Naive B cell (primary cell): ENCODE measurements around the gene TNFRSF13B. TPM values are rescaled to one million over a fixed set of nuclear protein-coding genes. Genes with fewer than 3 reads are reported as not detected.

ENCODE experiments used
- ATAC-seq, 2 donors: fragments of 150-1000 bp; cut with Tn5 transposase; 2 replicates each; pipeline ENCODE4 v1.10.0; 2021; ENCODE audit warnings: low read depth in 2 of 2, mild to moderate bottlenecking in 2 of 2, moderate library complexity in 2 of 2
- DNase-seq: peaks from one replicate; pipeline ENCODE4 v3.0.0; 2022
- H3K27ac Mint-ChIP-seq, 6 donors: one replicate each; pipeline ENCODE4 v1.8.0; 2020 to 2022; ENCODE audit warnings: mild to moderate bottlenecking in 6 of 6, mixed read lengths in 6 of 6, moderate library complexity in 5 of 6, inconsistent platforms in 2 of 6
- H3K27me3 Mint-ChIP-seq, 3 donors: one replicate each; pipeline ENCODE4 v1.8.0; 2021 to 2022; ENCODE audit warnings: mixed read lengths in 3 of 3, mild to moderate bottlenecking in 1 of 3
- H3K36me3 Mint-ChIP-seq, 2 donors: one replicate each; pipeline ENCODE4 v1.8.0; 2020 to 2022; ENCODE audit warnings: mixed read lengths in 2 of 2, inconsistent platforms in 1 of 2, mild to moderate bottlenecking in 1 of 2
- H3K4me1 Mint-ChIP-seq, 3 donors: one replicate each; pipeline ENCODE4 v1.8.0; 2020 to 2022; ENCODE audit warnings: mixed read lengths in 3 of 3, inconsistent platforms in 1 of 3, mild to moderate bottlenecking in 1 of 3, moderate library complexity in 1 of 3
- H3K4me3 Mint-ChIP-seq, 8 donors: one replicate each; pipeline ENCODE4 v1.8.0; 2020 to 2022; ENCODE audit warnings: mild to moderate bottlenecking in 8 of 8, mixed read lengths in 8 of 8, moderate library complexity in 8 of 8, inconsistent platforms in 2 of 8
- H3K9me3 Mint-ChIP-seq, 7 donors: one replicate each; pipeline ENCODE4 v1.8.0; 2020 to 2022; ENCODE audit warnings: mixed read lengths in 7 of 7, mild to moderate bottlenecking in 5 of 7, inconsistent platforms in 2 of 7, moderate library complexity in 1 of 7
- polyA plus RNA-seq, 6 donors: library from polyadenylated mRNA; unstranded; fragments of 300-500 nt; fragmentation: Illumina TruSeq; gene quantifications; one replicate each; pipeline ENCODE4 v1.2.3, GENCODE V29; 2021; ENCODE audit warnings: low read depth in 6 of 6

TNFRSF13B gene
- polyA plus RNA-seq, 6 donors from 2014 or later: 4.0 to 17.5 (median 13.3) TPM

DNA sequence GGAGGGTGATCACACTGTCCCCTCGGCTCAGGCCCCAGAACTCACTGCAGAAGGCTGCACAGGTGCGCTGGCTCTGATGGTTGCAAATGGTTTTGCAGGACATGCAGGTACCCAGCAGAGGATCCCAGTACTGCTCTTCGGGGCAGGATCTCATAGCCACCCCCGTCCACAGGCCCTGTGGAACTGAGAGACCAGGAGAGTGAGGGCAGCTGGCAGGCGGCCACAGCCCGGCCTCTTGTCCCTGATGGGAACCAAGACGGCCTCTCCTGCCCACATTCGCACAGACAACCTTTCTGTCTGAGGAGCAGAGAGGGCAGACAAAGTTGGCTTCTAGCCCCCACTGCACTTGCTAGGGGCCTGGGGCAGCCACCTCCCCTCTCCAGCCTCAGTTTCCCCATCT is 19.5 kb downstream of the TNFRSF13B start:
- ATAC-seq: no peak

DNA sequence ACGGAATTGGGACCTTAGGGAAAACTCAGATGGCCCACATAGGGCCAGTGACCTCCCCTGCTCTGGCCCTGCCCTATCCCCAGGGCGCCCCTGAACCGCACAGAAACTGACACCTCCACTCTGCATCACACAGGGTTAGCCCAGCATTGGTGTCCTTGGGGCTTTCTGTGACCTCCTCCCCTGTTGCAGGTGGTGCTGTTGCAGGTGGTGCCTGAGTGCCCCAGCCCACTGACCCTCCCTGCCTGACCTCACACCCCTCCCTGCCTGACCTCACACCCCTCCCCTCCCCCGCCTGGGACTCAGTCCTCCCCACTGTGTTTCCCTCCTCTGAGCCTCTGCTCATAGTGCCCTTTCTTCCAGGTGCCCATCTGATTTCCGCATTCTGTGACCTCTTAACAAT is 21.4 kb downstream of the TNFRSF13B start:
- no peak for DNase-seq
- peaks cover 15 to 43% of the 10 kb centered on the region in 2 donors for H3K36me3 Mint-ChIP-seq
- peaks cover 50 to 61% (median 55%) of the 10 kb centered on the region in 3 donors for H3K4me1 Mint-ChIP-seq
- H3K4me3 Mint-ChIP-seq: no peak overlapping the region
- ATAC-seq: no peak
- peaks cover 0 to 14% (median 10%) of the 10 kb centered on the region in 7 donors for H3K9me3 Mint-ChIP-seq
- H3K27ac Mint-ChIP-seq: peak overlapping the region in 3 of 6 donors; percentile 38 to 89 (median 80)
- H3K27me3 Mint-ChIP-seq: peaks cover 0 to 9% (median 0%) of the 10 kb centered on the region in 3 donors

More for the DNA sequence above, 19.5 kb downstream of the TNFRSF13B start:
- no peak for DNase-seq
- H3K27me3 Mint-ChIP-seq: peaks cover 0 to 9% (median 0%) of the 10 kb centered on the region in 3 donors
- H3K4me1 Mint-ChIP-seq: peaks cover 44 to 58% (median 49%) of the 10 kb centered on the region in 3 donors
- H3K27ac Mint-ChIP-seq: peak overlapping the region in 1 of 6 donors; percentile 66
- peaks cover 17 to 56% of the 10 kb centered on the region in 2 donors for H3K36me3 Mint-ChIP-seq
- peaks cover 2 to 17% (median 14%) of the 10 kb centered on the region in 7 donors for H3K9me3 Mint-ChIP-seq
- H3K4me3 Mint-ChIP-seq: no peak overlapping the region

DNA sequence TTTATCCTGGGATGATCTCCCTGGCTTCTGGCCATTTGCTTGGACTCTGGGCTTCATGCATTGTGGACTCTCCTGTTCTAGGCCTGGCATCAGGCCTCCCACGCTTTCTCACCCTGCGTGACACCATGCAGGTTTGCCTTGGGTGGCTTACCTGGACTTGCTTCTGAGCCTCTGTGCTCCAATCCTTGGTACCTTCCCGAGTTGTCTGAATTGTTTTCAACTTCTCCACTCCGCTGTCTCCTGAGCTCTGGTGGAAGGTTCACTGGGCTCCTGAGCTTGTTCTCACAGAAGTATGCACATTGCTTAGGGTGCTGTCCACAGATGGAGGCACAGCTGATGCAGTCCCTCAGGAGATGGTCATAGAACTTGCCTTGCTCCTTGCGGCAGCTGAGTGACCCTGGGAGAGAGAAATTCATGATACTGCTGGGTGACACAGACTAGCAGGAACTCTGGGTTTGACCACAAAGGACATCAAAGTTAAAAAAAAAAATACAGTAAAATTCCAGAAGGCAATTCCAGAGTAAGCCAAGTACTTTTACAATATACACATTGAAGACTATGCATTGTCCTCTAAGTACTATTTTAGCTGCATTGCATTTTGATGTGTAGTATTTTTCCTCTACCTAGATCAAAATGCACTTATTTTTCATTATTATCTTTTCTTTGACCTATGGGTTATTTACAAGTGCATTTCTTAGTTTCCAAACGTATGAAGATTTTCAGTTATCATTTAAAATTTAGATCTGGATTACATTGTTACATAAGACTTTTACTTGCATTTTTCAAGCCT is 23.1 kb downstream of the TNFRSF13B start:
- H3K4me1 Mint-ChIP-seq: peaks cover 53 to 59% (median 56%) of the 10 kb centered on the region in 3 donors
- peaks cover 0 to 11% (median 8%) of the 10 kb centered on the region in 7 donors for H3K9me3 Mint-ChIP-seq

DNA sequence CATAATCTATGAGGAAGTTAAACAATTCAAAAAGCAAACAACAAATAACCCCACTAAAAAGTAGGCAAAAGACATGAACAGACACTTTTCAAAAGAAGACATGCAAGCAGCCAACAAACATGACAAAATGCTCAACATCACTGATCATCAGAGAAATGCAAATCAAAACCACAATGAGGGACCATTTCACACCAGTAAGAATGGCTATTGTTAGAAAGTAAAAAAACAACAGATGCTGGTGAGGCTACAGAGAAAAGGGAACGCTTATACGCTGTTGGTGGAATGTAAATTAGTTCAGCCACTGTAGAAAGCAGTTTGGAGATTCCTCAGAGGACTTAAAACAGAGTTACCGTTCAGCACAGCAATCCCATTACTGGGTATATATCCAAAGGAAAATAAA is 24.4 kb downstream of the TNFRSF13B start:
- Mint-ChIP-seq H3K4me3 (peak overlapping the region in 7 of 8 donors; percentile 6 to 64 (median 50)), H3K27me3 (no peaks in the 10 kb centered on the region), H3K36me3 (peaks cover 10 to 24% of the 10 kb centered on the region in 2 donors), H3K27ac (peak overlapping the region in 5 of 6 donors; percentile 34 to 86 (median 64)), H3K4me1 (peaks cover 51 to 54% (median 52%) of the 10 kb centered on the region in 3 donors), H3K9me3 (peaks cover 0 to 11% (median 8%) of the 10 kb centered on the region in 7 donors)
- DNase-seq (peak; percentile 42), ATAC-seq (peak; percentile 52 to 56)

More for the DNA sequence above, 23.1 kb downstream of the TNFRSF13B start:
- ATAC-seq (no peak), DNase-seq (no peak)
- Mint-ChIP-seq H3K4me3 (peak overlapping the region in 5 of 8 donors; percentile 10 to 41 (median 16)), H3K27me3 (peaks cover 0 to 9% (median 0%) of the 10 kb centered on the region in 3 donors), H3K27ac (peak overlapping the region; percentile 26 to 78 (median 73)), H3K36me3 (peaks cover 10 to 35% of the 10 kb centered on the region in 2 donors)

DNA sequence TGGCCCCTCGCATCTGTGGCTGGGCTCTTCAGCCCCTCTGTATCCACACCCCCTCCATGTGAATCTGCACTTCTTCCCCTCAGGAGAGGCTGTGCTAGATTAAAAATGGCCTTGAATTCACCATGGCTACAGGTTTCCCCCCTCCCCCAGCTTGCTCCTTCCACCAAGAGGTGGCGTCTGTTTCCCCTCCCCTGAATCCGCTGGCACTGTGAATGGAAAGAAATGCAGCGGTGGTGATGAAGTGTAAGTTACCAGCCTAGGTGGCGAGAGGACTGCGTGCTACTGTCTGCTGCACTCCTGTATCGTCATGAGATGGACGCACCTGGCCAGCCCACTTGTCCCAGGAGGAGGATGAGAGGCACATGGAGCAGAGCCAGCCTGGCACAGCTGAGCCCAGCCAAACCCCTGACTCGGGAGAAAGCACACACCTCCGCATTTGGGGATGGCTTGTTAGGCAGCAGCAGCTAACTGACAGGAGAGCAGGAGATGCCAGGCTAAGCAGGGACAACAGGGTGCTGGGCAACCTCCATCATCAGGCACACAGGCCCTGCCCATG is 26.2 kb downstream of the TNFRSF13B start:
- no peak for DNase-seq
- peak overlapping the region in 3 of 6 donors; percentile 50 to 94 (median 61) for H3K27ac Mint-ChIP-seq
- no peaks in the 10 kb centered on the region for H3K27me3 Mint-ChIP-seq
- peaks cover 42 to 48% (median 47%) of the 10 kb centered on the region in 3 donors for H3K4me1 Mint-ChIP-seq
- ATAC-seq: no peak
- peak overlapping the region in 4 of 8 donors; percentile 44 to 60 (median 51) for H3K4me3 Mint-ChIP-seq
- H3K9me3 Mint-ChIP-seq: peaks cover 0 to 11% (median 8%) of the 10 kb centered on the region in 7 donors
- H3K36me3 Mint-ChIP-seq: peaks cover 10 to 20% of the 10 kb centered on the region in 2 donors

DNA sequence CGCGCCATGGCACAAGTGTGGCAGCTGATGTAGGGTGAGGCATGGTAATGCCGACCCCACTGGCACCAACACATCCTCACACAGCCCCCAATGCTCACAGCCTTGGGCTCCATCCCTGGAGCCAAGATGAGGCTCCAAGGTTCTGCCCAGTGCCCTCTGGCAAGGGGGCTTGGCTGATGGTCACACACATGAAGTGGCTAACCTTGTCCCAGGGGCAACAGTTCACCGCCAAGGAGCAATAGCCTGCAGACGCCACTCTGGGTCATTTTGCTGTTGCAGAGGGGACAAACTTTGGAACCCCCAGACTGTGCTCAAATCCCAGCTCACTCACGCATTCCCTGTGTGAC is 26.8 kb downstream of the TNFRSF13B start:
- H3K4me3 Mint-ChIP-seq: peak overlapping the region in 1 of 8 donors; percentile 47
- ATAC-seq (no peak), DNase-seq (no peak)
- peak overlapping the region in 2 of 6 donors; percentile 71 to 82 for H3K27ac Mint-ChIP-seq
- H3K9me3 Mint-ChIP-seq: peaks cover 0 to 11% (median 8%) of the 10 kb centered on the region in 7 donors
- no peaks in the 10 kb centered on the region for H3K27me3 Mint-ChIP-seq
- peaks cover 41 to 46% (median 44%) of the 10 kb centered on the region in 3 donors for H3K4me1 Mint-ChIP-seq
- H3K36me3 Mint-ChIP-seq: peaks cover 10 to 16% of the 10 kb centered on the region in 2 donors

DNA sequence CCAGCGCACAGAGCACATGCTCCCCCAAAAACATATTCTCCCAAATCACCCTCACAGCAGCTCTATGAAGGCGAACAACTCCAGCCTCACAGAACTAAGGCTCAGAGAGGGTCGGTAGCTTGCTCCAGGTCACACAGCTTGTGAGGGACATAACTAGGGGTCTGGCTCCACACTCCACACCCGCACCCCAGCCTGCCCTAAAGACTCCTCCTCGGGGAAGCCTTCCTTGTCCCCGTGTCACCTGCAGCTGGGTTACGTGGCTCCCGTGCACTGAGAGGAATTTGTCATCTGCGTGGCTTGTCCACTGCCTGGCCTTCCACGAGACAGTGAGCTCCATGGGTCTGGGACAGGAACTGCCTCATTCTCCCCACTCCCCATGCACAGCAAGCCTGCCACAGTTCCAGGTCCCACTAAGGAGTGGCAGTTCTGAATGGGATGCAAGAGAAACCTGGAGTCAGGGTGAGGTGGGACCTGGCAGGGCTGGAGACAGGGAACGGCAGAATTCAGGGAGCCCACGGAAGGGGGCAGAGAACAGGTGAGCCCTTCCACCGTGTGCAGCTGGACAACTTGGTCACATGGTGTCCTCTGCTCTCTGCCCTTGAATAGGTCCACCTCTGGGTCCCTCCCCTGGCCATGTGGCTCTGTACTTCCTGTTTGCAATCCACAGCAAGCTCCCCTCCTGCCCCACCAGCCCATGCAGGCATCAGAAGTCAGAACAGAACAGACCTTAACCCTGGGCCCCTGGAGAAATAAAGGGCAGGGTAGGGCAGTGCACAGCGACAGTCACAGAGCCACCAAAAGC is 27.4 kb downstream of the TNFRSF13B start:
- Mint-ChIP-seq H3K36me3 (peaks cover 10 to 16% of the 10 kb centered on the region in 2 donors), H3K4me1 (peaks cover 41 to 46% (median 44%) of the 10 kb centered on the region in 3 donors), H3K27me3 (no peaks in the 10 kb centered on the region), H3K4me3 (peak overlapping the region in 1 of 8 donors; percentile 47), H3K9me3 (peaks cover 0 to 11% (median 8%) of the 10 kb centered on the region in 7 donors), H3K27ac (peak overlapping the region in 2 of 6 donors; percentile 56 to 71)
- no peak for ATAC-seq
- no peak for DNase-seq

DNA sequence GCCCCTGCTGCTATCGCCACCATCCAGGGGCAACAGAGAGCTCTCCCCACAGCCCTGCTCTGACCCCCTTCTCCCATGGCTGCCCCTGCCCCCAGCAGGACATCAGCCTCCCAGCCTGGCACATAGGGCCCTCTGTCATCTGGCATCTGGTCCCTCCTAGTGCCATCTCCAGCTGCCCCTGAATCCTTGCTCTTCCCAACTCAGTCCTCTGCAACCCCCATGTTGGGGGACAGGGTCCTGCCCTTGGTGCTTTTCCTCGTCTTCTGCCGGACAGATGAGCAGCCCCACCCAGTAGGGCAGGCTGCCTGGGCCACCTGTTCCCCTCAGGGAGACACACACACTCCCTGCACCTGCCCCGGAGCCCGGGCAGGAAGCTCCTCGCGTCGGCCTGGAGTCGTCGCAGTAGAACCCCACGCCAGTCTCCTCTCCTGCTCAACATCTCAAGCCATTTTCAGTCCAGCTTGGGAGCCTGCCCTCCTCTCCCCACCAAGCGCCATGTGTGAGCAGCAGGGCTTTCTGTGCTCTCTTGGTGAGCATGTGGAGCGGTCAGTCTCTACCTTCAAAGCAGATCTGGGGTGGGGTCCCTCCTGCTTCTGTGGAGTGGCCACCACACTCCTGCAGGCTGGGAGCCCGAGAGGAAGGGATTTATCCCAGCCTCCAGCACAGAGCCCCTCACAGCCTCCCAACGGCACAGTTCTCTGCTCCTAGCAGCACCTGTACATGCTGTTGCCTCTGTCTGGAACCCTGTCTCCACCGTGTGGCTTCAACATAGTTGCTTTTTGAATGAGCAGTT is 28.2 kb downstream of the TNFRSF13B start:
- Mint-ChIP-seq H3K9me3 (peaks cover 0 to 5% (median 3%) of the 10 kb centered on the region in 7 donors), H3K4me1 (peaks cover 44 to 50% (median 45%) of the 10 kb centered on the region in 3 donors), H3K27ac (peak overlapping the region in 2 of 6 donors; percentile 71 to 86), H3K4me3 (peak overlapping the region in 2 of 8 donors; percentile 27 to 40), H3K27me3 (no peaks in the 10 kb centered on the region), H3K36me3 (peaks cover 3 to 13% of the 10 kb centered on the region in 2 donors)
- ATAC-seq: no peak
- no peak for DNase-seq

DNA sequence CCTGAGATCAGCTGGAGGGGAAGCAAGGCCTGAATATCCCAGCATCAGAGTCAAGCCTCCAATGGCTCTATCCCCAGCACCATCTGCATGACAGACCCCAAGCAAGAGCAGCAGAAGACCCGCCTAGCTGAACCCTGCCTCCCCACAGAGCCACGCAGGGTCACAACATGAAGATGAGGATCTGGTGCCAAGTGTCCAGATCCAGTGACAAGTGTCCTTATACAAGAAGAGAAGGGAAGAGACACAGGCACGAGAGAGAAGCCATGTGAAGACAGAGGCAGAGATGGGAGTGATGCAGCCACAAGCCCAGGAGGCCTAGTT is 28.9 kb downstream of the TNFRSF13B start:
- peaks cover 37 to 44% (median 43%) of the 10 kb centered on the region in 3 donors for H3K4me1 Mint-ChIP-seq
- DNase-seq (no peak), ATAC-seq (no peak)
- H3K36me3 Mint-ChIP-seq: peaks cover 0 to 6% of the 10 kb centered on the region in 2 donors
- no peaks in the 10 kb centered on the region for H3K27me3 Mint-ChIP-seq
- peaks cover 0 to 2% (median 0%) of the 10 kb centered on the region in 7 donors for H3K9me3 Mint-ChIP-seq
- H3K27ac Mint-ChIP-seq: peak overlapping the region in 3 of 6 donors; percentile 26 to 71 (median 66)
- H3K4me3 Mint-ChIP-seq: no peak overlapping the region

DNA sequence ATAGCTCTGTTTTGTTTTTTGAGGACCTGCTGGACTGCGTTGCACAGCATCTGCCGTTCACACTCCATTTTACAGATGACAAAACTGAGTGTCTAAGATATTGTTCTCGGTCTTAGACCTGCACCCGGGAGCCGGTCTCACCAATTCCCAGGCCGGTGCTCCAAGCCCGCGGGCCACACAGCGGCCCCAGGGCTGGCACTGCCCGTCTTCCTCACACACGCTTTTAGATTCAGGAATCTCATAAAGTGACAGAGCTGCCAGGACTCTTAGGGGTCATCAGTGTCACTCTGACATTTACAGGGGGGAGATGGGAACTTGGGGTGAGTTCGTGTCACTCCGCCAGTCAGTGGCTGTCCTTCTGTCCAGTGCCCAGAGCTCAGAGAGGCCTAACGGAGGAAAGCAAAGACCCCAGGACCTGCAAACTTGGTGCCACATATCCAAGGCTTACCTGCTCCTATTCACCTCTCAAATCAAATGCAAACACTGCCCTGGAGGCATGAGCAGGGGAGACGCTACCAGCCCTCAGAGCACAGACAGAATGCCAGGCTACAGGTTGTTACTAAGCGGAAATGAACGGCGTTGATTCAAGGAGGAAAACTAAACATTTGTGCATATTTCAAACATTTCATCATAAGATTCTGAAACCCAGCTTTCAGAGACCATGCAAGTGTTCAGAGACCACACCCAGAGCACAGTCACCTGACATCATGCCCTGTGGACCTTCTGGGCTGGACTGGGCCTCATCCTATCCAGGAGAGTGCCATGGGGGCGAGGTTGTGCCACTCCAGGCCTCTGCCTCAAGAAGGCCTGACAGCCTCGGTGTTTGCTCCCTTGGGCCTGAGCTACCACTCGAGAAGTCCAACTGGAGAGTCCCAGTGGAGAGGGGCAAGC is 29.5 kb downstream of the TNFRSF13B start:
- Mint-ChIP-seq H3K4me3 (no peak overlapping the region), H3K27ac (peak overlapping the region in 4 of 6 donors; percentile 60 to 71 (median 64)), H3K27me3 (no peaks in the 10 kb centered on the region), H3K4me1 (peaks cover 31 to 38% (median 37%) of the 10 kb centered on the region in 3 donors), H3K36me3 (no peaks in the 10 kb centered on the region), H3K9me3 (peaks cover 0 to 1% (median 0%) of the 10 kb centered on the region in 7 donors)
- DNase-seq (no peak), ATAC-seq (no peak)

DNA sequence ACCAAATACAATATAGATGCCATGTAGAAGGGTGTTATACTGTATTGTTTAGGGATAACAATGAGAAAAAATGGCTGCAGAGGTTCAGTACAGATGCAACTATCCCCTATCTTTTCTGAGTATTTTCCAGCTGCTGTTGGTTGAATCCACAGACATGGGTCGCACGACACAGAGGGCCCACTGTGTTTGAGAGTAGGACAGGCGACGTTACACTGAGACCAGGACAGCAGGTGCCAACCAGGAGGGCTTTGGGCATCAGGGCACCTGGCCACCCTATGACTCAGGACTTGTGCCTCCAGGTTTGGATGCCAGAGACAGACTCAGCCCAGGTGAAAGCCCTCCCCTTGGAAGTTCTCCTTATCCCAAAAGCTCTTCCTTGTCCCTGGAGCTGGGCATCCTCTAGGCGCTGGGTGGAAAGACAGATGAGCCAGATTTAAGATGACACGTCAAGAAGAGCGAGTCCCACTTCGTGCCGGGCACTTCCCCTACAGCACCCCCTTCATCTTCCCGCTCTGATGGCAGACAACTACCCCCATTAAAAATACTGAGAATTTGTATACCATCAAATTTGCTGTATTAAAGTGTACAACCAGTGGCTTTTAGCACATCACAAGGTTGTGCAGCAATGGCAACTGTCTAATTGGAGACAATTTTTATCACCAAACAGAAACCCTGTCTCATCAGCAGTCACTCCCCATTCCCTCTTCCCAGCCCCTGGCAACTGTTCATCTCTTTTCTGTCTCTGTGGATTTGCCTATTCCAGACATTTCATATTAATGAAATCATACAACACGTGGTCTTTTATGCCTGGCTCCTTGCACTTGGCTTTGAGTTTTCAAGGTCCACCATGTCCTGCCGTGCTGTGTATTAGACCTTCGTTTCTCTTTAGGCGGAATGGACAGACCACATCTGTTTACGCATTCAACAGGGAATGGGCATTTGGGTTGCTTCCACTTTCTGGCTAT is 30.6 kb downstream of the TNFRSF13B start:
- Mint-ChIP-seq H3K27me3 (no peaks in the 10 kb centered on the region), H3K27ac (peak overlapping the region in 4 of 6 donors; percentile 26 to 70 (median 57)), H3K4me3 (no peak overlapping the region), H3K9me3 (no peaks in the 10 kb centered on the region), H3K36me3 (no peaks in the 10 kb centered on the region), H3K4me1 (peaks cover 22 to 30% (median 29%) of the 10 kb centered on the region in 3 donors)
- ATAC-seq: no peak
- DNase-seq: no peak
